GM23338 (cell line): ENCODE measurements around the gene JMJD1C. TPM values are rescaled to one million over a fixed set of nuclear protein-coding genes. Genes with fewer than 3 reads are reported as not detected.

Source experiments
- ATAC-seq: fragments of 200-7000 bp; cut with Tn5 transposase; 3 replicates; pipeline ENCODE4 v1.9.1; 2020
- DNase-seq: peaks from one replicate; pipeline ENCODE4 v3.0.0-alpha.2; 2015; ENCODE audit warnings: low spot score
- H2AFZ ChIP-seq: fragments of 200-600 bp; sonication (generic); 2 replicates; pipeline ENCODE4 v1.8.0; 2016; ENCODE audit warnings: antibody characterized with exemption, mild to moderate bottlenecking, moderate library complexity
- H3F3A ChIP-seq: fragments of 200-600 bp; sonication (generic); replicated peaks from 2 replicates; pipeline ENCODE4 v1.8.0; 2017; ENCODE audit warnings: antibody characterized with exemption, mixed run types, low read depth
- H3K27ac ChIP-seq: fragments of 200-600 bp; sonication (generic); 2 replicates; pipeline ENCODE4 v1.6.1; 2016; ENCODE audit warnings: low read depth
- H3K27me3 ChIP-seq: fragments of 200-600 bp; sonication (generic); 2 replicates; pipeline ENCODE4 v1.8.0; 2016; ENCODE audit warnings: mild to moderate bottlenecking, mixed run types, moderate library complexity; ENCODE audit not compliant: insufficient read depth
- H3K36me3 ChIP-seq: fragments of 200-600 bp; sonication (generic); 2 replicates; pipeline ENCODE4 v1.8.0; 2016; ENCODE audit warnings: mild to moderate bottlenecking; ENCODE audit not compliant: insufficient read depth
- H3K4me1 ChIP-seq: fragments of 200-600 bp; sonication (generic); 2 replicates; pipeline ENCODE4 v1.8.0; 2016; ENCODE audit warnings: mild to moderate bottlenecking, moderate library complexity; ENCODE audit not compliant: insufficient read depth
- H3K4me2 ChIP-seq: fragments of 200-600 bp; sonication (generic); 2 replicates; pipeline ENCODE4 v1.7.1; 2017; ENCODE audit warnings: mixed run types
- H3K4me3 ChIP-seq: fragments of 200-600 bp; sonication (generic); 2 replicates; pipeline ENCODE4 v1.6.1; 2016; ENCODE audit warnings: mixed run types
- H3K79me2 ChIP-seq: fragments of 200-600 bp; sonication (generic); replicated peaks from 2 replicates; pipeline ENCODE4 v1.8.0; 2017; ENCODE audit warnings: mild to moderate bottlenecking; ENCODE audit not compliant: insufficient read depth
- H3K9me2 ChIP-seq: fragments of 200-600 bp; sonication (generic); 2 replicates; pipeline ENCODE4 v1.8.0; 2017; ENCODE audit not compliant: insufficient read depth
- H4K20me1 ChIP-seq: fragments of 200-600 bp; sonication (generic); replicated peaks from 2 replicates; pipeline ENCODE4 v1.8.0; 2017; ENCODE audit warnings: mild to moderate bottlenecking; ENCODE audit not compliant: insufficient read depth
- H3K27ac Mint-ChIP-seq: 2 replicates; pipeline ENCODE4 v1.8.0; 2020; ENCODE audit warnings: inconsistent platforms, mild to moderate bottlenecking, moderate library complexity, mixed read lengths
- H3K27me3 Mint-ChIP-seq: 3 replicates; pipeline ENCODE4 v1.8.0; 2022; ENCODE audit warnings: low read depth, mild to moderate bottlenecking, moderate library complexity, mixed read lengths, inconsistent platforms; ENCODE audit not compliant: insufficient read depth, poor library complexity
- H3K36me3 Mint-ChIP-seq: 3 replicates; pipeline ENCODE4 v1.8.0; 2021; ENCODE audit warnings: low read depth, mild to moderate bottlenecking, inconsistent platforms, moderate library complexity, mixed read lengths
- H3K4me1 Mint-ChIP-seq: 3 replicates; pipeline ENCODE4 v1.8.0; 2020; ENCODE audit warnings: mild to moderate bottlenecking, inconsistent platforms, mixed read lengths
- H3K4me3 Mint-ChIP-seq: 3 replicates; pipeline ENCODE4 v1.8.0; 2021; ENCODE audit warnings: moderate library complexity, mild to moderate bottlenecking, inconsistent platforms, mixed read lengths
- H3K9me3 Mint-ChIP-seq: 3 replicates; pipeline ENCODE4 v1.8.0; 2020; ENCODE audit warnings: moderate library complexity, mild to moderate bottlenecking, inconsistent platforms, mixed read lengths
- EZH2phosphoT487 ChIP-seq: fragments of 200-600 bp; sonication (generic); IDR thresholded peaks from one replicate; pipeline ENCODE4 v1.8.1; 2018; ENCODE audit warnings: antibody characterized with exemption; ENCODE audit not compliant: unreplicated experiment
- NANOG ChIP-seq: IDR thresholded peaks from 2 replicates; pipeline ENCODE4 v1.6.1; 2016; ENCODE audit warnings: antibody characterized with exemption, borderline replicate concordance
- POLR2AphosphoS5 ChIP-seq: IDR thresholded peaks from 2 replicates; pipeline ENCODE4 v1.6.1; 2016; ENCODE audit warnings: antibody characterized with exemption, low read depth
- REST ChIP-seq: IDR thresholded peaks from one replicate; pipeline ENCODE4 v1.6.1; 2018; ENCODE audit warnings: antibody characterized with exemption; ENCODE audit not compliant: unreplicated experiment
- ZNF114 ChIP-seq: fragments of 250-450 bp; sonication (Bioruptor Pico); IDR thresholded peaks from 2 replicates; pipeline ENCODE4 v1.5.0; 2020; ENCODE audit warnings: mild to moderate bottlenecking, moderate library complexity
- ZNF462 ChIP-seq: fragments of 250-450 bp; sonication (Bioruptor Pico); IDR thresholded peaks from 2 replicates; pipeline ENCODE4 v1.5.0; 2020; ENCODE audit warnings: mild to moderate bottlenecking, moderate library complexity
- polyA plus RNA-seq: library from polyadenylated mRNA; unstranded; fragments of >200 nt; fragmentation: Nextera tagmentation; extraction: Ambion mirVana; gene quantifications from 2 replicates; pipeline ENCODE4 v1.2.1, GENCODE V29; 2016
- total RNA-seq: library from RNA; depleted of rRNA; stranded (reverse); fragments of >200 nt; shearing (Covaris generic); gene quantifications from 2 replicates; pipeline ENCODE4 v1.2.3, GENCODE V29; 2014

Gene JMJD1C
- total and polyA plus RNA-seq, 2 experiments from 2014 or later: 333 to 435 TPM

DNA sequence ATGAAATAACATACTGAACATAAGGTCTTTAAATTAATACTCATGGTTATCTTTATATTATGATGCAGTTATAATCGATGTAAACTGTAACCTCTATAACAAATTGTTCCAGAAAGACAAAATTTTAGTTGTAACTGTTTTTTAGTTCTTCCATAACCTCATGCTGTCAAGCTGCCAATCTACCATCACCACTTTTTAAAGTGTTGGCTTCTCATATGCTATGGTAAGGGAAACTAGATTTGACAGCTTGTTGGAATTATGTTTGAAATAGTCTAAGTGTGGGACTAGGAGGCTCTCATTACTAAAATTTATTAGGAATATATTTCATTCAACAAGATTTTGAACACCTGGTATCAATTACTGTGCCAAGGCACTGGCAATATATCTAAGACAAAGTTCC, 227.3 kb downstream of the JMJD1C start (continued):
- TF ChIP-seq ZNF114: no peak
- TF ChIP-seq REST: no peak
- TF ChIP-seq NANOG: no peak
- TF ChIP-seq EZH2phosphoT487: no peak

GRCh38 chr10:63237396-63237795, 228.4 kb downstream of the JMJD1C start:
- TF ChIP-seq ZNF114 (no peak), ZNF462 (no peak), POLR2AphosphoS5 (no peak)
- Histone ChIP-seq H3K4me2 (no peak overlapping the region), H3K27ac (no peak overlapping the region; the same call in 1 of the 2 replicates), H4K20me1 (peaks cover 92% of the 10 kb centered on the region), H3K9me2 (no peaks in the 10 kb centered on the region), H3K27me3 (no peaks in the 10 kb centered on the region), H3F3A (no peaks in the 10 kb centered on the region), H3K4me1 (peaks cover 24% of the 10 kb centered on the region), H2AFZ (no peak overlapping the region), H3K79me2 (peaks cover 100% of the 10 kb centered on the region), H3K36me3 (no peaks in the 10 kb centered on the region), H3K4me3 (no peak overlapping the region)
- Mint-ChIP-seq H3K4me3 (no peak overlapping the region), H3K4me1 (peaks cover 31% of the 10 kb centered on the region), H3K9me3 (no peaks in the 10 kb centered on the region), H3K36me3 (no peaks in the 10 kb centered on the region; the same call in 2 of the 3 replicates), H3K27me3 (no peaks in the 10 kb centered on the region), H3K27ac (no peak overlapping the region)
- ATAC-seq (no peak), DNase-seq (no peak)
